Measurements from ENCODE around the gene LIX1. TPM values are rescaled to one million over a fixed set of nuclear protein-coding genes. Genes with fewer than 3 reads are reported as not detected.

Gene LIX1
- total RNA-seq, 2 donors from 2014 or later = 0.97 to 1.0 TPM

- WGBS = 23% methylated on average over 4 of the region's 4 CpGs
- no peaks in the 10 kb centered on the region for H3K9me3 ChIP-seq
- no peak overlapping the region for H3K4me3 ChIP-seq
- no peaks in the 10 kb centered on the region for H3K4me1 ChIP-seq (replicated peaks)
- no peaks in the 10 kb centered on the region for H3K27me3 ChIP-seq (replicated peaks; ENCODE audit: insufficient read depth)
- DNase-seq (ENCODE audit: low spot score) = no peak
- intact Hi-C loops (cut with DNase I) = no loop called here
- no peaks in the 10 kb centered on the region for H3K36me3 ChIP-seq
- TF ChIP-seq POLR2AphosphoS5 (IDR thresholded peaks at IDR 0.05) (no peak), POLR2A (IDR thresholded peaks at IDR 0.05) (no peak)
- TF ChIP-seq, protein P1, sequence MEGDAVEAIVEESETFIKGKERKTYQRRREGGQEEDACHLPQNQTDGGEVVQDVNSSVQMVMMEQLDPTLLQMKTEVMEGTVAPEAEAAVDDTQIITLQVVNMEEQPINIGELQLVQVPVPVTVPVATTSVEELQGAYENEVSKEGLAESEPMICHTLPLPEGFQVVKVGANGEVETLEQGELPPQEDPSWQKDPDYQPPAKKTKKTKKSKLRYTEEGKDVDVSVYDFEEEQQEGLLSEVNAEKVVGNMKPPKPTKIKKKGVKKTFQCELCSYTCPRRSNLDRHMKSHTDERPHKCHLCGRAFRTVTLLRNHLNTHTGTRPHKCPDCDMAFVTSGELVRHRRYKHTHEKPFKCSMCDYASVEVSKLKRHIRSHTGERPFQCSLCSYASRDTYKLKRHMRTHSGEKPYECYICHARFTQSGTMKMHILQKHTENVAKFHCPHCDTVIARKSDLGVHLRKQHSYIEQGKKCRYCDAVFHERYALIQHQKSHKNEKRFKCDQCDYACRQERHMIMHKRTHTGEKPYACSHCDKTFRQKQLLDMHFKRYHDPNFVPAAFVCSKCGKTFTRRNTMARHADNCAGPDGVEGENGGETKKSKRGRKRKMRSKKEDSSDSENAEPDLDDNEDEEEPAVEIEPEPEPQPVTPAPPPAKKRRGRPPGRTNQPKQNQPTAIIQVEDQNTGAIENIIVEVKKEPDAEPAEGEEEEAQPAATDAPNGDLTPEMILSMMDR (IDR thresholded peaks at IDR 0.05) = no peak
- no peak overlapping the region for H3K27ac ChIP-seq
Measured at GRCh38 chr5:97111616-97112015, 30.8 kb downstream of the LIX1 start.

DNA sequence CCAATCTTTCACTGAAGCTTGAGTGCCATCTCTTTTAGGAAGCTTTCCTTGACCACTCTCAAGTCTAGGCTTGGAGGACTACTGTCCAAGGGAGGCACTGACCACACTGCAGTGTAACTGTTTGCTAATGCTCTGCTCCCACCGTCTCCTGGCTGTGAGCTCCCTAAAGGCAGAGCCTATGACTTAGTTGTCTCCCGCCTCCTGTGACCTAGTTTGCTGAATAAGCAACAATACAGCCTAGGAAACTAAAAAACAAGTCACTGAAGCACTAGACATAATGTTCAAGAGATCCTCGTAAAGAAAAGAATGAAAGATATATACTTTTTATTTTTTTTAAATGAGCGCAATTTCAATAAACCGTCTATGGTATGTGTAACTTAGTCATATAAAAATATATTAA, 31.4 kb downstream of the LIX1 start:
- DNase-seq (ENCODE audit: low spot score) = no peak
- Histone ChIP-seq H3K9me3 (no peaks in the 10 kb centered on the region), H3K27me3 (replicated peaks; ENCODE audit: insufficient read depth) (no peaks in the 10 kb centered on the region), H3K36me3 (no peaks in the 10 kb centered on the region), H3K27ac (no peak overlapping the region), H3K4me3 (no peak overlapping the region), H3K4me1 (replicated peaks) (no peaks in the 10 kb centered on the region)
- TF ChIP-seq, protein P1 (IDR thresholded peaks at IDR 0.05) = no peak
- TF ChIP-seq POLR2AphosphoS5 (IDR thresholded peaks at IDR 0.05) = no peak
- no peak for TF ChIP-seq POLR2A (IDR thresholded peaks at IDR 0.05)
- intact Hi-C loops (cut with DNase I) = no loop called here
- 66% methylated on average over 5 of the region's 5 CpGs for WGBS

GRCh38 chr5:97107318-97107717, 35.1 kb downstream of the LIX1 start:
- no peaks in the 10 kb centered on the region for H3K36me3 ChIP-seq
- 98% methylated on average over 7 of the region's 7 CpGs for WGBS
- H3K9me3 ChIP-seq = no peaks in the 10 kb centered on the region
- TF ChIP-seq POLR2A (IDR thresholded peaks at IDR 0.05) = no peak
- no peak for TF ChIP-seq POLR2AphosphoS5 (IDR thresholded peaks at IDR 0.05)
- TF ChIP-seq, protein P1 (IDR thresholded peaks at IDR 0.05) = no peak
- H3K27me3 ChIP-seq (replicated peaks; ENCODE audit: insufficient read depth) = no peaks in the 10 kb centered on the region
- no peaks in the 10 kb centered on the region for H3K4me1 ChIP-seq (replicated peaks)
- intact Hi-C loops (cut with DNase I) = no loop called here
- H3K27ac ChIP-seq = no peak overlapping the region
- H3K4me3 ChIP-seq = no peak overlapping the region
- no peak for DNase-seq (ENCODE audit: low spot score)

- WGBS = 86% methylated on average over 2 of the region's 2 CpGs
- intact Hi-C loops (cut with DNase I) = no loop called here
- no peak for DNase-seq (ENCODE audit: low spot score)
Measured at GRCh38 chr5:97106216-97106581, 36.2 kb downstream of the LIX1 start.

More at GRCh38 chr5:97106216-97106581, 36.2 kb downstream of the LIX1 start:
- no peak overlapping the region for H3K4me3 ChIP-seq
- H3K27me3 ChIP-seq (replicated peaks; ENCODE audit: insufficient read depth) = no peaks in the 10 kb centered on the region
- no peak overlapping the region for H3K27ac ChIP-seq
- H3K36me3 ChIP-seq = no peaks in the 10 kb centered on the region
- TF ChIP-seq, protein P1 (IDR thresholded peaks at IDR 0.05) = no peak
- no peak for TF ChIP-seq POLR2A (IDR thresholded peaks at IDR 0.05)
- TF ChIP-seq POLR2AphosphoS5 (IDR thresholded peaks at IDR 0.05) = no peak
- H3K4me1 ChIP-seq (replicated peaks) = no peaks in the 10 kb centered on the region
- H3K9me3 ChIP-seq = no peaks in the 10 kb centered on the region

Data from prostate gland (tissue), 2 donors.